Measurements from ENCODE around the gene BAHCC1. TPM values are rescaled to one million over a fixed set of nuclear protein-coding genes. Genes with fewer than 3 reads are reported as not detected.
A peak's percentile ranks its signal among the peaks of the same experiment; 100 is the strongest.

Gene BAHCC1
- total and polyA plus RNA-seq, 2 of the 8 experiments (the other 6 are each of a cell fraction or from before 2014, with no cell fraction given), result 0.26 to 0.58 TPM

- no peak for TF ChIP-seq SIX5 (IDR thresholded peaks at IDR 0.05; ENCODE audit: low read depth, low read length)
- TF ChIP-seq BACH1 (IDR thresholded peaks at IDR 0.05; ENCODE audit: low read length), result peak; percentile 87
- TF ChIP-seq TAF7 (optimal IDR thresholded peaks at IDR 0.05; ENCODE audit: borderline replicate concordance, low read depth, low read length), result no peak
- no peak for TF ChIP-seq CHD1 (IDR thresholded peaks at IDR 0.05; ENCODE audit: low read depth, low read length)
Observed at GRCh38 chr17:81422776-81423697, 27.8 kb downstream of the BAHCC1 start (continued).

Measured in H1 (cell line).